Osteocyte (in vitro differentiated cells): ENCODE measurements around the gene DENND6B. TPM values are rescaled to one million over a fixed set of nuclear protein-coding genes. Genes with fewer than 3 reads are reported as not detected.

Experiments used
- DNase-seq: peaks from one replicate; pipeline ENCODE4 v3.0.0; 2021; ENCODE audit warnings: mixed read lengths; ENCODE audit not compliant: unreplicated experiment; ENCODE audit errors: extremely low spot score
- H3K27ac Mint-ChIP-seq: one replicate; pipeline ENCODE4 v1.8.0; 2021; ENCODE audit warnings: mild to moderate bottlenecking, mixed read lengths; ENCODE audit not compliant: unreplicated experiment
- H3K27me3 Mint-ChIP-seq: one replicate; pipeline ENCODE4 v1.8.0; 2021; ENCODE audit warnings: mixed read lengths; ENCODE audit not compliant: unreplicated experiment
- H3K36me3 Mint-ChIP-seq: one replicate; pipeline ENCODE4 v1.8.0; 2021; ENCODE audit warnings: mixed read lengths; ENCODE audit not compliant: unreplicated experiment
- H3K4me1 Mint-ChIP-seq: one replicate; pipeline ENCODE4 v1.8.0; 2021; ENCODE audit warnings: mixed read lengths; ENCODE audit not compliant: unreplicated experiment
- H3K4me3 Mint-ChIP-seq: one replicate; pipeline ENCODE4 v1.8.0; 2021; ENCODE audit warnings: mild to moderate bottlenecking, moderate library complexity, mixed read lengths; ENCODE audit not compliant: unreplicated experiment
- H3K9me3 Mint-ChIP-seq: one replicate; pipeline ENCODE4 v1.8.0; 2021; ENCODE audit warnings: mixed read lengths; ENCODE audit not compliant: unreplicated experiment
- total RNA-seq: library from RNA; stranded (reverse); gene quantifications from 2 replicates; pipeline ENCODE4 v1.2.1, GENCODE V29; 2021
- TF ChIP-seq, protein P1 (sequence below): fragments of 200-600 bp; sonication (generic); IDR thresholded peaks from 2 replicates; pipeline ENCODE4 v1.5.0; 2021; ENCODE audit warnings: antibody characterized with exemption, mild to moderate bottlenecking, moderate library complexity

The DENND6B gene
- total RNA-seq, 1 donor from 2014 or later, result 10.8 TPM

DNA sequence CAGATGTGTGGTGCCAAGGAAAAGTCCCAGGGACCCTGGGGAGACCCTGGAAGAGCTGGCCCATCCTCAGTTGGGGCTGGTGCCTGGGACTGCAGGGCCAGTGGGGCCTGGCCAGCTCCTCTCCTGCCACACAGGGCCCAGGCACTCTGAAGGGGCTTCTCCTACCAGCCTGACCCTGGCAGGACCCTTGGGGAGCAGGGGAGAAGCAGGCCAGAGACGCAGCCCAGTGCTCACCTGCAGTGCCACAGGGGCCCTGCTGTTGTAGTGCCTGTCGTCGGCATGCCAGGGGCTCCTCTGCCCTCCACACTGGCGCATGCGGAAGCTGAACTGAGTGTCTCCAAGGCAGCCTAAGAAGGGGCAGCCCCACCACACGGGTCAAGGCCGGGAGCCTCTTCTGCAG is 9.1 kb downstream of the DENND6B start:
- H3K4me1 Mint-ChIP-seq, result peaks cover 2% of the 10 kb centered on the region
- no peak for DNase-seq
- H3K27ac Mint-ChIP-seq, result no peak overlapping the region
- H3K9me3 Mint-ChIP-seq, result no peaks in the 10 kb centered on the region
- no peak overlapping the region for H3K4me3 Mint-ChIP-seq
- TF ChIP-seq, protein P1, sequence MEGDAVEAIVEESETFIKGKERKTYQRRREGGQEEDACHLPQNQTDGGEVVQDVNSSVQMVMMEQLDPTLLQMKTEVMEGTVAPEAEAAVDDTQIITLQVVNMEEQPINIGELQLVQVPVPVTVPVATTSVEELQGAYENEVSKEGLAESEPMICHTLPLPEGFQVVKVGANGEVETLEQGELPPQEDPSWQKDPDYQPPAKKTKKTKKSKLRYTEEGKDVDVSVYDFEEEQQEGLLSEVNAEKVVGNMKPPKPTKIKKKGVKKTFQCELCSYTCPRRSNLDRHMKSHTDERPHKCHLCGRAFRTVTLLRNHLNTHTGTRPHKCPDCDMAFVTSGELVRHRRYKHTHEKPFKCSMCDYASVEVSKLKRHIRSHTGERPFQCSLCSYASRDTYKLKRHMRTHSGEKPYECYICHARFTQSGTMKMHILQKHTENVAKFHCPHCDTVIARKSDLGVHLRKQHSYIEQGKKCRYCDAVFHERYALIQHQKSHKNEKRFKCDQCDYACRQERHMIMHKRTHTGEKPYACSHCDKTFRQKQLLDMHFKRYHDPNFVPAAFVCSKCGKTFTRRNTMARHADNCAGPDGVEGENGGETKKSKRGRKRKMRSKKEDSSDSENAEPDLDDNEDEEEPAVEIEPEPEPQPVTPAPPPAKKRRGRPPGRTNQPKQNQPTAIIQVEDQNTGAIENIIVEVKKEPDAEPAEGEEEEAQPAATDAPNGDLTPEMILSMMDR, result no peak
- H3K27me3 Mint-ChIP-seq, result no peaks in the 10 kb centered on the region
- no peaks in the 10 kb centered on the region for H3K36me3 Mint-ChIP-seq

DNA sequence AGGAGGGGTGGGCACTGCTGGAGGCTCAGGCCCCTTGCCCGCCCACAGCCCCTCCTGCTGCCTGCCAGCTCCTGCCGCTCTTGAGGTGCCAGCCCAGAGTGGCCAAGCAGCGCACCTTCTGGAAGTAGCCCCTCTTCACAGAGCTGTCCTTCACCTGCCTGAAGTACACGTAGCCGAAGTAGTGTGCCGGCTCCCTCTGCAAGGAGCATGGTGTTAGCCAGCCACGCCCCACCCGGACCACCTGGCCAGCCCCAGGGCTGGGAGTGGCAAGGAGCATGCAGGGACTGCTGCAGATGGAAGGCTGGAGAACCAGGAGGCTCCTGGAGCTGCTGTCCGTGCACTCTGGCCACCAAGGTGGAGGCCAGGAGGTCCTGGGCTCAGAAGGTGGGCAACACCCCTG is 9.6 kb downstream of the DENND6B start:
- DNase-seq, result no peak
- no peaks in the 10 kb centered on the region for H3K36me3 Mint-ChIP-seq
- peaks cover 2% of the 10 kb centered on the region for H3K4me1 Mint-ChIP-seq
- H3K9me3 Mint-ChIP-seq, result no peaks in the 10 kb centered on the region
- H3K27me3 Mint-ChIP-seq, result no peaks in the 10 kb centered on the region
- TF ChIP-seq, protein P1, result no peak
- H3K27ac Mint-ChIP-seq, result no peak overlapping the region
- H3K4me3 Mint-ChIP-seq, result no peak overlapping the region

DNA sequence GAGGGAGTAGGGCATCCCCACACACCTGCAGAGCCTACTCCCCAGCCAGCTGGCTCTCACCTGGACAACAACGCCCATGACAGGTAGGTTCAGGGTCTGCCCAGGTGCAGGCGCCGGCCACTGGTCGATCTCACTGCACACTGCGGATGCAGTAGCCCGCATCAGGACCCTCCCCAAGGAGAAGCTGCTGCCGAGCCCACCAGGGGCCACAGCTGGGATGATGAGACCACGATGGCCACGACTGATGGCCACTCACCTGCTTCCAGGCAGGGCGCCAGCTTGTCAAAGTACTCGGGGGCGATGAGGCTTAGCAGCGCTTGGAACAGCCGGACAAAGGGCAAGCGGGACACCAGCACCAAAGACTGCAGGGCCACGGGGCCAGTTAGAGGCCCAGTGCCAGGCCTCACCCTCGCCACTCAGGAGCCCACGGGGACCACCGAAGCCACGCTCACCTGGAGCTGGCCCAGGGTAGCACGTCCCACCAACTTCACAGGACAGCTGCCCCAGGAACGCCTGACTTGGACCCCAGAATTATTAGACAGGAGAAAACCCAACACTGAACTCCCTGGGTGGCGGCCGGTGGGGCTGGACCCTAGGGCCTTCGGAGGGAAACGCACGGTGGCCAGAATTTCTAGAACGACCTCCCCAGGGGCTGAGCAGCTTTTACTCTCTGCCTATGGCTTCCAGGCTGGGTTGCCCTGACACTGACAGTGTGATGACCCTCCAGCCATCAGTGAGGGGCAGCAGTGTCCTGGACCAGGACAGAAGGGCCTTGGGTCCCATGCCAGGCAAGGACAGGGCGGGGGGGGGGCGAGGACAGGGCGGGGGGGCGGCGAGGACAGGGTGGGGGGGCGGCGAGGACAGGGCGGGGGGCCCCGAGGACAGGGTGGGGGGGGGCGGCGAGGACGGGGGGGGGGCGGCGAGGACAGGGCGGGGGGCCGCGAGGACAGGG is 10.4 kb downstream of the DENND6B start:
- Mint-ChIP-seq H3K36me3 (no peaks in the 10 kb centered on the region), H3K27ac (no peak overlapping the region), H3K4me3 (no peak overlapping the region), H3K27me3 (no peaks in the 10 kb centered on the region), H3K4me1 (peaks cover 2% of the 10 kb centered on the region), H3K9me3 (no peaks in the 10 kb centered on the region)
- DNase-seq, result peak; percentile 82
- TF ChIP-seq, protein P1, result no peak

DNA sequence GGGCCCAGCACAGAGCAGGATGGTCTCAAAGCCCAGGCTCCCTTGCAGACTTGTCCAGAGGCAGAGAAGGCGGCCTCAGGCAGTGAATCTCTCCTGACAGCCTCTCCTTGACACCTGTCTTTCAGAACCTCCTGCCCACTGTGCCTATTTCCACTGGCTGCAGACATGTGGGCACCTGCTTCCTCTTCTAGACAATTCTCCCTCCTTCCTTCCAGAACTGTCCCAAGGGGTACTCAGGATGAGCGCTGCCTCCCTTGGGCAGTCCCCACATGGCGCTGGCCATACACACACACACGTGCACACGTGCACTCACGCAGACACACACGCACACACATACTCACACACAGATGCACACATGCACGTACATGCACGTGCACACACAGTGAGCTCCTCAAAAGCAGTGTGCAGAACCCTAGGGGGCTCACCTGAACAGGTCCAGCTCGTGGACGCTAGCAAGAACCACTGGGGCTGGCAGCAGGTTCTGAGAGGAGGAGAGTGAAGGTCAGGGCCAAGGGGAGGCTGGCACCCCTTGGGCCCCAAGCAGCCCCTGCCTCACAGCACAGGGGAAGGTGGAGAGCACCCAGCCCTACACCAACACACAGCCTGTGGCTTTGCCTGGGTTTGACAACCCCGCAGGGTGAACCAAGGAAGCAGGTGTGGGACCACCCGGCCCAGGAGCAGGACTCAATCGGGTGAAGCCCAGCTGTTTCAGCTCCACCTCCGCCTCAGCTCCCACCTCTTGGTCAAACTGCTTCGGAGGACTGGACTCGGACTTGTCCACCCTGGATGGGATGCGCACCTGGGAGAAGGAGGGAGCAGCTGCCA is 11.3 kb downstream of the DENND6B start:
- TF ChIP-seq, protein P1, result no peak
- no peaks in the 10 kb centered on the region for H3K27me3 Mint-ChIP-seq
- H3K36me3 Mint-ChIP-seq, result no peaks in the 10 kb centered on the region
- H3K4me1 Mint-ChIP-seq, result peaks cover 2% of the 10 kb centered on the region
- H3K4me3 Mint-ChIP-seq, result no peak overlapping the region
- H3K27ac Mint-ChIP-seq, result no peak overlapping the region
- no peaks in the 10 kb centered on the region for H3K9me3 Mint-ChIP-seq
- DNase-seq, result no peak
